WTC11 (cell line): Measurements from ENCODE around the gene CLPSL1. TPM values are rescaled to one million over a fixed set of nuclear protein-coding genes. Genes with fewer than 3 reads are reported as not detected.

Experiments
- ATF1 ChIP-seq: sonication (generic); formaldehyde crosslinking; IDR thresholded peaks from 2 replicates; pipeline ENCODE4 v1.8.1; 2023; ENCODE audit warnings: mild to moderate bottlenecking, moderate library complexity, missing genetic modification reagents
- CBFB ChIP-seq: sonication (generic); formaldehyde crosslinking; IDR thresholded peaks from 2 replicates; pipeline ENCODE4 v1.8.1; 2022; ENCODE audit warnings: mild to moderate bottlenecking, low read depth, missing genetic modification reagents
- FOXK1 ChIP-seq: sonication (generic); formaldehyde crosslinking; IDR thresholded peaks from 2 replicates; pipeline ENCODE4 v1.8.0; 2022; ENCODE audit warnings: mild to moderate bottlenecking, moderate library complexity, missing genetic modification reagents
- GABPB1 ChIP-seq: sonication (generic); formaldehyde crosslinking; IDR thresholded peaks from 2 replicates; pipeline ENCODE4 v1.8.1; 2023; ENCODE audit warnings: mild to moderate bottlenecking, missing genetic modification reagents
- GRHL2 ChIP-seq: fragments of 250-450 bp; sonication (Bioruptor Pico); IDR thresholded peaks from 2 replicates; pipeline ENCODE4 v1.8.0; 2022; ENCODE audit warnings: mild to moderate bottlenecking, moderate library complexity; ENCODE audit not compliant: insufficient replicate concordance, severe bottlenecking
- GTF2I ChIP-seq: fragments of 250-450 bp; sonication (Bioruptor Pico); conservative IDR thresholded peaks from 2 replicates; pipeline ENCODE4 v1.4.0; 2021; ENCODE audit warnings: mild to moderate bottlenecking
- IRF2 ChIP-seq: sonication (generic); formaldehyde crosslinking; IDR thresholded peaks from 2 replicates; pipeline ENCODE4 v1.8.0; 2022; ENCODE audit warnings: low read depth, missing genetic modification reagents, borderline replicate concordance
- JAZF1 ChIP-seq: fragments of 250-450 bp; sonication (Bioruptor Pico); IDR thresholded peaks from 2 replicates; pipeline ENCODE4 v1.9.0; 2021; ENCODE audit warnings: moderate library complexity, mild to moderate bottlenecking, inconsistent platforms
- JUN ChIP-seq: sonication (generic); formaldehyde crosslinking; IDR thresholded peaks from 2 replicates; pipeline ENCODE4 v1.8.0; 2023; ENCODE audit warnings: mild to moderate bottlenecking, missing genetic modification reagents
- MYBL2 ChIP-seq: sonication (generic); formaldehyde crosslinking; IDR thresholded peaks from 2 replicates; pipeline ENCODE4 v1.8.1; 2023; ENCODE audit warnings: mild to moderate bottlenecking, moderate library complexity, missing genetic modification reagents
- PRRX2 ChIP-seq: fragments of 250-450 bp; sonication (Bioruptor Pico); IDR thresholded peaks from 2 replicates; pipeline ENCODE4 v1.8.0; 2021; ENCODE audit warnings: mild to moderate bottlenecking
- SMAD3 ChIP-seq: sonication (generic); formaldehyde crosslinking; IDR thresholded peaks from 2 replicates; pipeline ENCODE4 v1.8.0; 2022; ENCODE audit warnings: missing genetic modification reagents, mild to moderate bottlenecking, borderline replicate concordance
- SP1 ChIP-seq: sonication (generic); formaldehyde crosslinking; conservative IDR thresholded peaks from 2 replicates; pipeline ENCODE4 v1.8.1; 2022; ENCODE audit warnings: missing genetic modification reagents
- ZNF232 ChIP-seq: sonication (generic); formaldehyde crosslinking; IDR thresholded peaks from 2 replicates; pipeline ENCODE4 v1.8.0; 2022; ENCODE audit warnings: mild to moderate bottlenecking, missing genetic modification reagents
- ZNF263 ChIP-seq: sonication (generic); formaldehyde crosslinking; IDR thresholded peaks from 2 replicates; pipeline ENCODE4 v1.8.1; 2022; ENCODE audit warnings: low read depth, mild to moderate bottlenecking, moderate library complexity, missing genetic modification reagents
- ZNF671 ChIP-seq: fragments of 250-450 bp; sonication (Bioruptor Pico); IDR thresholded peaks from 2 replicates; pipeline ENCODE4 v1.8.0; 2021; ENCODE audit warnings: mild to moderate bottlenecking
- total RNA-seq: library from RNA; stranded (reverse); gene quantifications from 3 replicates; pipeline ENCODE4 v1.2.3, GENCODE V29; 2021
- TF ChIP-seq, protein P1 (sequence below): fragments of 250-450 bp; sonication (Bioruptor Pico); IDR thresholded peaks from 2 replicates; pipeline ENCODE4 v1.9.0; 2021; ENCODE audit warnings: mild to moderate bottlenecking
- TF ChIP-seq, protein P2 (sequence below): sonication (generic); formaldehyde crosslinking; IDR thresholded peaks from 2 replicates; pipeline ENCODE4 v1.8.1; 2023; ENCODE audit warnings: mild to moderate bottlenecking, moderate library complexity, missing genetic modification reagents
- TF ChIP-seq, protein P3 (sequence below): sonication (generic); formaldehyde crosslinking; IDR thresholded peaks from 2 replicates; pipeline ENCODE4 v1.8.0; 2022; ENCODE audit warnings: missing genetic modification reagents
- TF ChIP-seq, protein P4 (sequence below): fragments of 250-450 bp; sonication (Bioruptor Pico); IDR thresholded peaks from 2 replicates; pipeline ENCODE4 v1.8.0; 2021; ENCODE audit warnings: mild to moderate bottlenecking
- TF ChIP-seq, protein P5 (sequence below): sonication (generic); formaldehyde crosslinking; IDR thresholded peaks from 2 replicates; pipeline ENCODE4 v1.8.1; 2022; ENCODE audit warnings: low read depth, mild to moderate bottlenecking, moderate library complexity, missing genetic modification reagents, borderline replicate concordance
- TF ChIP-seq, protein P6 (sequence below): sonication (generic); formaldehyde crosslinking; IDR thresholded peaks from 2 replicates; pipeline ENCODE4 v1.8.0; 2022; ENCODE audit warnings: mild to moderate bottlenecking, missing genetic modification reagents
- TF ChIP-seq, protein P7 (sequence below): sonication (generic); formaldehyde crosslinking; IDR thresholded peaks from 2 replicates; pipeline ENCODE4 v1.8.1; 2022; ENCODE audit warnings: mild to moderate bottlenecking, missing genetic modification reagents, moderate library complexity, borderline replicate concordance

The CLPSL1 gene
- total RNA-seq, 1 experiment from 2014 or later, result 0.42 TPM

DNA sequence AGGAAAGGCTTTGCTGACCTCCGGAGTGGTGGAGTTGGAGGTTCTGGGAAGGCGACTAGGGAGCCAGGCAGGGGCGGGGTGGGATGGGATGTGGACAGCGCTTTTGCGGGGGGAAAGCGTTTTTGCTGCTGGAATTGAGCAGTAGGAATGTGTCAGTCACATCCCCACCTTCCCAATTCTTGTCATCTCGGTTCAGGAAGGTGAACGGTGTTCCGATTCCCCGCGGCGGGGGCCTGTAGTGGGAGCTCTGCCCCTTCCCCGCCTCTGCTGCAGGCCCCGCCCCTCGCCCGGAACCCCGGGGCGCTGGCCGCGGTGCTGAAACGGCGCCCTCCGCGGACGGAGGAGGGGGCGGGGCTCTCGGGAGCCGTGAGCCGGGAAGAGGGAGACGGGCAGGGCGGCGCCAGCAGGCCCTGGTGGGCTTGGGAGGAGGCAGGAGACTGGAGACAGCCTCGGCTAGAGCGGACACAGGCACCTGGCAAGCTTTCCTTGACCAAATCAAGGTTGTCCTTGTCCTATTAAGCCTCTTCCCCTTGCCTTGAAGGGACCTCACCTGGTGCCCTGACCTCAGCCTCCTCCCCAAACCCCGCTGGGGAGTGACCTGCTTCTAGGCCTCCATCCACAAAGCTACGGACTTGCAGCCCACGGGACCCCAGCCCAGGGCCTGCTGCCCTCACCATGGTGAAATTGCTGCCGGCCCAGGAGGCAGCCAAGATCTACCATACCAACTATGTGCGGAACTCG is 24.3 kb downstream of the CLPSL1 start, which contains the start of gene LHFPL5 (continued):
- no peak; the same call in 1 of the 2 replicates for TF ChIP-seq ATF1
- no peak for TF ChIP-seq JAZF1
- no peak for TF ChIP-seq GRHL2 (CRISPR knock-in tag)
- TF ChIP-seq, protein P1, sequence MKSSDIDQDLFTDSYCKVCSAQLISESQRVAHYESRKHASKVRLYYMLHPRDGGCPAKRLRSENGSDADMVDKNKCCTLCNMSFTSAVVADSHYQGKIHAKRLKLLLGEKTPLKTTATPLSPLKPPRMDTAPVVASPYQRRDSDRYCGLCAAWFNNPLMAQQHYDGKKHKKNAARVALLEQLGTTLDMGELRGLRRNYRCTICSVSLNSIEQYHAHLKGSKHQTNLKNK, result no peak
- TF ChIP-seq, protein P2, sequence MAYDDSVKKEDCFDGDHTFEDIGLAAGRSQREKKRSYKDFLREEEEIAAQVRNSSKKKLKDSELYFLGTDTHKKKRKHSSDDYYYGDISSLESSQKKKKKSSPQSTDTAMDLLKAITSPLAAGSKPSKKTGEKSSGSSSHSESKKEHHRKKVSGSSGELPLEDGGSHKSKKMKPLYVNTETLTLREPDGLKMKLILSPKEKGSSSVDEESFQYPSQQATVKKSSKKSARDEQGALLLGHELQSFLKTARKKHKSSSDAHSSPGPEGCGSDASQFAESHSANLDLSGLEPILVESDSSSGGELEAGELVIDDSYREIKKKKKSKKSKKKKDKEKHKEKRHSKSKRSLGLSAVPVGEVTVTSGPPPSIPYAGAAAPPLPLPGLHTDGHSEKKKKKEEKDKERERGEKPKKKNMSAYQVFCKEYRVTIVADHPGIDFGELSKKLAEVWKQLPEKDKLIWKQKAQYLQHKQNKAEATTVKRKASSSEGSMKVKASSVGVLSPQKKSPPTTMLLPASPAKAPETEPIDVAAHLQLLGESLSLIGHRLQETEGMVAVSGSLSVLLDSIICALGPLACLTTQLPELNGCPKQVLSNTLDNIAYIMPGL (CRISPR knock-in tag), result no peak
- peak; percentile 67; the same call in 1 of the 2 replicates for TF ChIP-seq MYBL2 (CRISPR knock-in tag)
- TF ChIP-seq CBFB (CRISPR knock-in tag), result no peak
- TF ChIP-seq GABPB1, result peak; percentile 89
- no peak for TF ChIP-seq IRF2 (CRISPR knock-in tag)
- TF ChIP-seq, protein P3, sequence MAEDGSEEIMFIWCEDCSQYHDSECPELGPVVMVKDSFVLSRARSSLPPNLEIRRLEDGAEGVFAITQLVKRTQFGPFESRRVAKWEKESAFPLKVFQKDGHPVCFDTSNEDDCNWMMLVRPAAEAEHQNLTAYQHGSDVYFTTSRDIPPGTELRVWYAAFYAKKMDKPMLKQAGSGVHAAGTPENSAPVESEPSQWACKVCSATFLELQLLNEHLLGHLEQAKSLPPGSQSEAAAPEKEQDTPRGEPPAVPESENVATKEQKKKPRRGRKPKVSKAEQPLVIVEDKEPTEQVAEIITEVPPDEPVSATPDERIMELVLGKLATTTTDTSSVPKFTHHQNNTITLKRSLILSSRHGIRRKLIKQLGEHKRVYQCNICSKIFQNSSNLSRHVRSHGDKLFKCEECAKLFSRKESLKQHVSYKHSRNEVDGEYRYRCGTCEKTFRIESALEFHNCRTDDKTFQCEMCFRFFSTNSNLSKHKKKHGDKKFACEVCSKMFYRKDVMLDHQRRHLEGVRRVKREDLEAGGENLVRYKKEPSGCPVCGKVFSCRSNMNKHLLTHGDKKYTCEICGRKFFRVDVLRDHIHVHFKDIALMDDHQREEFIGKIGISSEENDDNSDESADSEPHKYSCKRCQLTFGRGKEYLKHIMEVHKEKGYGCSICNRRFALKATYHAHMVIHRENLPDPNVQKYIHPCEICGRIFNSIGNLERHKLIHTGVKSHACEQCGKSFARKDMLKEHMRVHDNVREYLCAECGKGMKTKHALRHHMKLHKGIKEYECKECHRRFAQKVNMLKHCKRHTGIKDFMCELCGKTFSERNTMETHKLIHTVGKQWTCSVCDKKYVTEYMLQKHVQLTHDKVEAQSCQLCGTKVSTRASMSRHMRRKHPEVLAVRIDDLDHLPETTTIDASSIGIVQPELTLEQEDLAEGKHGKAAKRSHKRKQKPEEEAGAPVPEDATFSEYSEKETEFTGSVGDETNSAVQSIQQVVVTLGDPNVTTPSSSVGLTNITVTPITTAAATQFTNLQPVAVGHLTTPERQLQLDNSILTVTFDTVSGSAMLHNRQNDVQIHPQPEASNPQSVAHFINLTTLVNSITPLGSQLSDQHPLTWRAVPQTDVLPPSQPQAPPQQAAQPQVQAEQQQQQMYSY (CRISPR knock-in tag), result no peak
- TF ChIP-seq, protein P4, sequence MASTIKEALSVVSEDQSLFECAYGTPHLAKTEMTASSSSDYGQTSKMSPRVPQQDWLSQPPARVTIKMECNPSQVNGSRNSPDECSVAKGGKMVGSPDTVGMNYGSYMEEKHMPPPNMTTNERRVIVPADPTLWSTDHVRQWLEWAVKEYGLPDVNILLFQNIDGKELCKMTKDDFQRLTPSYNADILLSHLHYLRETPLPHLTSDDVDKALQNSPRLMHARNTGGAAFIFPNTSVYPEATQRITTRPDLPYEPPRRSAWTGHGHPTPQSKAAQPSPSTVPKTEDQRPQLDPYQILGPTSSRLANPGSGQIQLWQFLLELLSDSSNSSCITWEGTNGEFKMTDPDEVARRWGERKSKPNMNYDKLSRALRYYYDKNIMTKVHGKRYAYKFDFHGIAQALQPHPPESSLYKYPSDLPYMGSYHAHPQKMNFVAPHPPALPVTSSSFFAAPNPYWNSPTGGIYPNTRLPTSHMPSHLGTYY (CRISPR knock-in tag), result no peak
- peak; percentile 93 for TF ChIP-seq JUN (CRISPR knock-in tag)
- TF ChIP-seq ZNF671 (CRISPR knock-in tag), result no peak
- TF ChIP-seq ZNF263 (CRISPR knock-in tag), result no peak
- no peak for TF ChIP-seq PRRX2 (CRISPR knock-in tag)
- TF ChIP-seq, protein P5, sequence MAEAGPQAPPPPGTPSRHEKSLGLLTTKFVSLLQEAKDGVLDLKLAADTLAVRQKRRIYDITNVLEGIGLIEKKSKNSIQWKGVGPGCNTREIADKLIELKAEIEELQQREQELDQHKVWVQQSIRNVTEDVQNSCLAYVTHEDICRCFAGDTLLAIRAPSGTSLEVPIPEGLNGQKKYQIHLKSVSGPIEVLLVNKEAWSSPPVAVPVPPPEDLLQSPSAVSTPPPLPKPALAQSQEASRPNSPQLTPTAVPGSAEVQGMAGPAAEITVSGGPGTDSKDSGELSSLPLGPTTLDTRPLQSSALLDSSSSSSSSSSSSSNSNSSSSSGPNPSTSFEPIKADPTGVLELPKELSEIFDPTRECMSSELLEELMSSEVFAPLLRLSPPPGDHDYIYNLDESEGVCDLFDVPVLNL (CRISPR knock-in tag), result 0 out of 2 replicates have a peak, but pooled peaks have one; percentile 46
- TF ChIP-seq, protein P6, sequence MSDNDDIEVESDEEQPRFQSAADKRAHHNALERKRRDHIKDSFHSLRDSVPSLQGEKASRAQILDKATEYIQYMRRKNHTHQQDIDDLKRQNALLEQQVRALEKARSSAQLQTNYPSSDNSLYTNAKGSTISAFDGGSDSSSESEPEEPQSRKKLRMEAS, result peak; percentile 68; the same call in 1 of the 2 replicates
- peak; percentile 92 for TF ChIP-seq FOXK1 (CRISPR knock-in tag)
- TF ChIP-seq, protein P7, sequence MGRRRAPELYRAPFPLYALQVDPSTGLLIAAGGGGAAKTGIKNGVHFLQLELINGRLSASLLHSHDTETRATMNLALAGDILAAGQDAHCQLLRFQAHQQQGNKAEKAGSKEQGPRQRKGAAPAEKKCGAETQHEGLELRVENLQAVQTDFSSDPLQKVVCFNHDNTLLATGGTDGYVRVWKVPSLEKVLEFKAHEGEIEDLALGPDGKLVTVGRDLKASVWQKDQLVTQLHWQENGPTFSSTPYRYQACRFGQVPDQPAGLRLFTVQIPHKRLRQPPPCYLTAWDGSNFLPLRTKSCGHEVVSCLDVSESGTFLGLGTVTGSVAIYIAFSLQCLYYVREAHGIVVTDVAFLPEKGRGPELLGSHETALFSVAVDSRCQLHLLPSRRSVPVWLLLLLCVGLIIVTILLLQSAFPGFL (CRISPR knock-in tag), result 0 out of 2 replicates have a peak, but pooled peaks have one; percentile 21
- TF ChIP-seq SMAD3, result peak; percentile 94
- TF ChIP-seq SP1, result peak; percentile 82; the same call in 1 of the 2 replicates
- peak; percentile 93; the same call in 1 of the 2 replicates for TF ChIP-seq ZNF232 (CRISPR knock-in tag)
- TF ChIP-seq GTF2I (CRISPR knock-in tag), result no peak
